GM18498 (cell line): ENCODE data around the gene DSTN.

Experiments
- ATAC-seq: cut with Tn5 transposase; IDR thresholded peaks from one replicate; pipeline ENCODE4 v1.9.1; 2021; ENCODE audit warnings: mild to moderate bottlenecking, moderate library complexity; ENCODE audit not compliant: unreplicated experiment

Gene DSTN

GRCh38 chr20:17622851-17623508 lies 53.1 kb downstream of the DSTN start:
- ATAC-seq, result no peak

- ATAC-seq, result no peak
Observed at GRCh38 chr20:17624070-17624469, 54.2 kb downstream of the DSTN start.

GRCh38 chr20:17624551-17625245 lies 54.8 kb downstream of the DSTN start:
- no peak for ATAC-seq

GRCh38 chr20:17625246-17626051 lies 55.6 kb downstream of the DSTN start:
- ATAC-seq, result no peak

GRCh38 chr20:17626217-17627007 lies 56.5 kb downstream of the DSTN start:
- no peak for ATAC-seq

- no peak for ATAC-seq
Observed at GRCh38 chr20:17627101-17627955, 57.5 kb downstream of the DSTN start.

GRCh38 chr20:17628101-17628841 lies 58.4 kb downstream of the DSTN start:
- ATAC-seq, result no peak

GRCh38 chr20:17629025-17629424 lies 59.1 kb downstream of the DSTN start:
- no peak for ATAC-seq

- no peak for ATAC-seq
Observed at GRCh38 chr20:17629678-17630089, 59.8 kb downstream of the DSTN start.

- ATAC-seq, result no peak
Observed at GRCh38 chr20:17630151-17630805, 60.4 kb downstream of the DSTN start.

- ATAC-seq, result no peak
Observed at GRCh38 chr20:17630806-17631195, 60.9 kb downstream of the DSTN start.

- no peak for ATAC-seq
Observed at GRCh38 chr20:17631576-17632319, 61.9 kb downstream of the DSTN start.

GRCh38 chr20:17633221-17633849 lies 63.5 kb downstream of the DSTN start:
- no peak for ATAC-seq

- ATAC-seq, result no peak
Observed at GRCh38 chr20:17633850-17634500, 64.1 kb downstream of the DSTN start.

- no peak for ATAC-seq
Observed at GRCh38 chr20:17634661-17635331, 64.9 kb downstream of the DSTN start.

GRCh38 chr20:17635332-17636244 lies 65.7 kb downstream of the DSTN start:
- ATAC-seq, result no peak
